ENCODE measurements around the gene ANKRD7.

ANKRD7 gene

DNA sequence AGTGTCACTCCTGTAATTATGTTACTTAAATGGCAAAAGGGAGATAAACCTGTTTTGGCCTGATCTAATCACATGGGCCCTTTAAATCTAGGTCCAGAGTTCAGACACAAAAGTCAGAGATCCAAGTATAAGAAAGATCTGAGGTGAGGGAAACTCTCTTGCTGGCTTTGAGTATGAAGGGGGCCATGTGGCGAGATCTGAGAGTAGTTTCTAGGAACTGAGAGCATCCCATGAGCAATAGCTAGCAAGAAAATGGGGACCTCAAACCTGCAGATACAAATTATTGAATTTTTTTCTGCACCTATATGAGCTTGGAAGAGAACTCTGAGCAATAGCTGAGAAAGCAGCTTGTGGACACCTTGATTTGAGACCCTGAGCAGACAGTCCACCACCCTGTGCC, 27.6 kb downstream of the ANKRD7 start:
- intact Hi-C loops (cut with micrococcal nuclease): no loop called here
- no peaks in the 10 kb centered on the region for H3K36me3 Mint-ChIP-seq (ENCODE audit: low read depth)
- no peaks in the 10 kb centered on the region for H3K9me3 Mint-ChIP-seq
- H3K4me1 Mint-ChIP-seq (ENCODE audit: low read depth): no peaks in the 10 kb centered on the region
- H3K4me3 Mint-ChIP-seq: no peak overlapping the region
- peaks cover 7% of the 10 kb centered on the region for H3K27me3 Mint-ChIP-seq
- no peak overlapping the region for H3K27ac Mint-ChIP-seq

DNA sequence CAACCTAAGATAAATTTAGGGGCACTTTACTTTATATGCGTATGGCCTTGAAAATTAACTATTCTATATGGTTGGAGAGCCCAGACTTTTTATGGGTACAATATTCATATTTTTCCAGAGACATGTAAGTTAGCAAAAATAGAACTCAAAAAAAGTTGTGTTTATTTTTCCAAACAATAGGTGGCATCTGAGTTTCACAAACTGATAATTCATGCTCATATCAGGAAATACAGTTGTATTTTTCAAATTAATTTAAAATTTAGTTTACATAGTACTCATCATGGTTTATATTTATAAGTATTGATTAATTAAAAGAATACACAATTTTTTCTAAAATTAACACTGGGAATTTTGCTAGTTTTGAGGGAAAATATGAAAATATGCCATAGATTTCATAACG, 34.6 kb downstream of the ANKRD7 start:
- Mint-ChIP-seq H3K36me3 (ENCODE audit: low read depth) (no peaks in the 10 kb centered on the region), H3K9me3 (no peaks in the 10 kb centered on the region), H3K27ac (no peak overlapping the region), H3K4me1 (ENCODE audit: low read depth) (no peaks in the 10 kb centered on the region), H3K4me3 (no peak overlapping the region), H3K27me3 (peaks cover 18% of the 10 kb centered on the region)
- intact Hi-C loops (cut with micrococcal nuclease): loop anchor here (1.0 to 5.0 kb wide), 3 partner anchors 330 to 938 kb away; no protein-coding TSS in a partner anchor

DNA sequence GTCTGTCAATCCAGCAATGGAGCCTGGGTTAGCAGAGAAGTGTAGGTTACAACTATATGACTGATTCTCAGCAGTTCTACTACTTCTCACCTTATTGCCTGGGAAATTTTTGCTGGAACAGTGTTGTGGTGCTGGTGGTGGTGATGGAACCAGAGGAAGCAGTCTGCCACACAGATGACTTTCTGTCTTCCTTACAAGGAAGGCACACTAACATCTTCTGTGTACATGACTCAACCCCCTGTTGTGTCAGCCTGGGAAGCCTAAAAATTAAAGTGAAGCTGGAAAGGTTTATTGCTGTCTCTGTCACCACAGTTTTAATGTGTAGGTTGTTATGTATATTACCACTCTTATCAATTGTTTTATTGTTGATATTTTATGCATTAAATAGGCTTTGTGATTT, 40.3 kb downstream of the ANKRD7 start:
- intact Hi-C loops (cut with micrococcal nuclease): no loop called here
- no peaks in the 10 kb centered on the region for H3K9me3 Mint-ChIP-seq
- no peaks in the 10 kb centered on the region for H3K36me3 Mint-ChIP-seq (ENCODE audit: low read depth)
- no peak overlapping the region for H3K27ac Mint-ChIP-seq
- no peaks in the 10 kb centered on the region for H3K4me1 Mint-ChIP-seq (ENCODE audit: low read depth)
- H3K4me3 Mint-ChIP-seq: no peak overlapping the region
- H3K27me3 Mint-ChIP-seq: peaks cover 50% of the 10 kb centered on the region

DNA sequence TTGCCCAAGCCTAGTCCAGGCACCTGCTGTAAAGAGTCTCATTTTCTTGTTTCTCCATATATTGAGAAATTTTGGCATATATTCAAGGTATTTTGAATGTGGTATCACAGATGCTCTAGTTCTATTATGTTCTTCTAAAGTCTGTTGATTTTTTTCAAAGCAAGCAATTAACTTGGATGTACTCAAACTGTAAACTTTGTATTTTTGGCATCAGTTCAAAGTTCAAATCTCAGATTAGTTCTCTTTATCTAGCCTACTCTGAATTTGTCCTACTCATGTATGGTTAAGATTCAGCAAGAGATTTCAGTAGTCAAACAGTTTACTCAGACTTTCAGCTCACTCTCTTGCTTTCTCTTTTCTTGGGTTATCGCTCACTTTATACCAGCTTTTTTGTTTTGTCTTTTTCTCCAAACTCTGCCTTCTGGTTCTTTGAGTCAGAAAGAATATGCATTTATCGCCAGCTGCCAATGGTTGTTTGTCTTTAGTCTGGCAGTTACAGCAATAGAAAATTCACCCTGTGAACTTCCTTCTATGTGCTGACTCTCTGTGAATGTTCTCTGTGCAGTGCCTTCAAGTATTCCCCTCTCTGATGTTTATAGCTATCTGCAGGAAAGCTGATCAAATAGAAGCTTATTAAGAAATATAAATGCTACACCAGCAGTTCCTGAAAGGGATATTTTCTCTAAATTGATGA, 56.0 kb downstream of the ANKRD7 start:
- peaks cover 65% of the 10 kb centered on the region for H3K27me3 Mint-ChIP-seq
- intact Hi-C loops (cut with micrococcal nuclease): no loop called here
- H3K4me1 Mint-ChIP-seq (ENCODE audit: low read depth): no peaks in the 10 kb centered on the region
- H3K4me3 Mint-ChIP-seq: no peak overlapping the region
- H3K27ac Mint-ChIP-seq: no peak overlapping the region
- H3K9me3 Mint-ChIP-seq: no peaks in the 10 kb centered on the region
- H3K36me3 Mint-ChIP-seq (ENCODE audit: low read depth): no peaks in the 10 kb centered on the region

DNA sequence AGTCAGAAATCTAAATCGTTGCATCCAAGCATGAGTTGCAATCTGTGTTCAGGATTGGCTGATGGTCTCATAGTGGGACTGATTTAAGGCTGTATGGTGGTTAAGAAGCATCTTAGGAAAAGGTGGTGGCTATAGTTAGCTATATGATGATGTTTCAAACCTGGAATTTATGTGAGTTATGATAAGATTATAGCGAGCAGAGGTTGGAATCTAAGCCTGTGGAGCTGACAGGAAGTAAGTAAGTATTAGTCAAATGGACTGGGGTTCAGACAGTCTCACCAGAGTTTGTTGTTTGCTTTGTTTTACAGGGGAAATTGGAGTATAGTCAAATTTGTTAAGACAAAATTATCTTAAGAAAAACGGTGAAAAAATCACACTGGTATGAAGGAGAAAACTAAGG, 56.7 kb downstream of the ANKRD7 start:
- H3K9me3 Mint-ChIP-seq: no peaks in the 10 kb centered on the region
- H3K36me3 Mint-ChIP-seq (ENCODE audit: low read depth): no peaks in the 10 kb centered on the region
- H3K27me3 Mint-ChIP-seq: peaks cover 69% of the 10 kb centered on the region
- intact Hi-C loops (cut with micrococcal nuclease): no loop called here
- no peak overlapping the region for H3K4me3 Mint-ChIP-seq
- no peak overlapping the region for H3K27ac Mint-ChIP-seq
- H3K4me1 Mint-ChIP-seq (ENCODE audit: low read depth): no peaks in the 10 kb centered on the region

DNA sequence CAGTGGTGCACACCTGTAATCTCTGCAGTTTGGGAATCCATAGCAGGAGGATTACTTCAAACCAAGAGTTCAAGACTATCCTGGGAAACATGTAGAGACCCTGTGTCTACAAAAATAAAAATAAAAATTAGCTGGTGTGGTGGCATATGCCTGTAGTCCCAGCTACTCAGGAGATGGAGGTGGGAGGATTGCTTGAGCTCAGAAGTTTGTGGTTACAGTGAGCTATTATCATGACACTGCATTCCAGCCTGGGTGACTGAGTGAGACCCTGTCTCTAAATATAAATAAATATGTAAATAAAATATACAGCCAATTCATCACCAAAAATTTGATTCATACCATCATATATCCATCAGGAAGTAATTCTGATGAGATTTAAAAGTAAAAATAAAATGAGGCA, 60.9 kb downstream of the ANKRD7 start:
- H3K9me3 Mint-ChIP-seq: peaks cover 6% of the 10 kb centered on the region
- H3K4me1 Mint-ChIP-seq (ENCODE audit: low read depth): peaks cover 17% of the 10 kb centered on the region
- H3K36me3 Mint-ChIP-seq (ENCODE audit: low read depth): no peaks in the 10 kb centered on the region
- H3K27ac Mint-ChIP-seq: no peak overlapping the region
- H3K27me3 Mint-ChIP-seq: peaks cover 79% of the 10 kb centered on the region
- intact Hi-C loops (cut with micrococcal nuclease): no loop called here
- no peak overlapping the region for H3K4me3 Mint-ChIP-seq

DNA sequence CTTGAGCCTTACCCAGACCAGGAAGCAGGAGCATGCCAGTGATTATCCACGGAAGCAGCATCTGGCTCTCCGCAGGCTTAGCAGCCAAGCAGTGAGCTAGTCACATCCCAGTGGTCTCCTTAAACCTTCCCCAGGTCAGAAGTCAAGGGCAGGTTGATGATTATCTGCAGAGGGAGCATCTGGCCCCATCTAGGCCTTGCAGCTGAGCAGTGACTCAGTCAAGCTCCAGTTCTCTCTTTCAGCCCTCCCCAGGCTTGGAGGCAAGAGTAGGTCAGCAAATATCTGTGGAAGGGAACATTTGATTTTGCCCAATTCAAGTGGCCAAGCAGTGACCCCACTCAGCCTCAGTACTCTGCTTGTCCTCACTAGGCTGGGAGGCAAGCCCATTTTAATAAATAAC, 61.6 kb downstream of the ANKRD7 start:
- Mint-ChIP-seq H3K27me3 (peaks cover 79% of the 10 kb centered on the region), H3K4me3 (no peak overlapping the region), H3K9me3 (peaks cover 14% of the 10 kb centered on the region), H3K27ac (no peak overlapping the region), H3K36me3 (ENCODE audit: low read depth) (no peaks in the 10 kb centered on the region), H3K4me1 (ENCODE audit: low read depth) (peaks cover 17% of the 10 kb centered on the region)
- intact Hi-C loops (cut with micrococcal nuclease): no loop called here

DNA sequence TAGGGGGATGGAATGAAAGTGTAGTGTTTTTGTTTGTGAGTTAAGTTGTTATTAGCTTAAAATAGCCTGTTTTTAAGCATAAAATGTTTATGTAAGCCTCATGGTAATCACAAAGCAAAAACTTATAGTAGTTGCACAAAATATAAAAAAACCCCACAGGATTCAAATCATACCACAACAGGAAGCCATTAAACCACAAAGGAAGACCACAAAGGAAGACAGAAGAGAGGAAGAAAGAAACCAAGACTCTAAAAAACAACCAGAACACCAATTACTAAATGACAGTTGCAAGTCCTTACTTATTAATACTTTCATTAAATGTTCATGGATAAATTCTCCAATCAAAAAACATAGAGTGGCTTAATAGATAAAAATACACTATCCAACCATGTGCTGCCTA, 63.6 kb downstream of the ANKRD7 start:
- Mint-ChIP-seq H3K27me3 (peaks cover 82% of the 10 kb centered on the region), H3K9me3 (peaks cover 21% of the 10 kb centered on the region), H3K36me3 (ENCODE audit: low read depth) (no peaks in the 10 kb centered on the region), H3K4me3 (no peak overlapping the region), H3K27ac (no peak overlapping the region), H3K4me1 (ENCODE audit: low read depth) (peaks cover 17% of the 10 kb centered on the region)
- intact Hi-C loops (cut with micrococcal nuclease): no loop called here

DNA sequence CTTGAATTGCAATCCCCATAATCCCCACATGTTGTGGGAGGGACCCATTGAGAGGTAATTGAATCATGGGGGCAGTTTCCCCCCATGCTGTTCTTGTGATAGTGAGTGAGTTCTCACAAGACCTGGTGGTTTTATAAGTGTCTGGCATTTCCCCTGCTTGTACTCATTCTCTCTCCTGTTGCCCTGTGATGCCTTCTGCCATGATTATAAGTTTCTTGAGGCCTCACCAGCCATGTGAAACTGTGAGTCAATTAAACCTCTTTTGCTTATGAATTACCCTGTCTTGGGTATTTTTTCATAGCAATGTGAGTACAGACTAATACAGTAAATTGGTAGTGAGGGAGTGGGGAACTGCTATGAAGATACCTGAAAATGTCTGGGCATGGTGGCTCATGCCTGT, 65.0 kb downstream of the ANKRD7 start:
- H3K36me3 Mint-ChIP-seq (ENCODE audit: low read depth): no peaks in the 10 kb centered on the region
- H3K4me3 Mint-ChIP-seq: no peak overlapping the region
- intact Hi-C loops (cut with micrococcal nuclease): no loop called here
- peaks cover 84% of the 10 kb centered on the region for H3K27me3 Mint-ChIP-seq
- H3K4me1 Mint-ChIP-seq (ENCODE audit: low read depth): peaks cover 17% of the 10 kb centered on the region
- peaks cover 21% of the 10 kb centered on the region for H3K9me3 Mint-ChIP-seq
- H3K27ac Mint-ChIP-seq: no peak overlapping the region

Measured in dendritic cell treated with granulocyte-macrophage colony-stimulating factor and Interleukin-4, amounts not matched to agents 40 ng/mL and 50 ng/mL, for 4 days (primary cell).